Body of pancreas (tissue), 4 donors: Measurements from ENCODE around the gene IDI1. TPM values are rescaled to one million over a fixed set of nuclear protein-coding genes. Genes with fewer than 3 reads are reported as not detected.

Experiments used
- ATAC-seq: fragments of 150-250 bp; one replicate; pipeline ENCODE4 v1.9.1; 2016
- DNase-seq, 4 donors: peaks; one replicate each; pipeline ENCODE4 v3.0.0-alpha.2; 2019
- H3K27ac ChIP-seq, 4 donors: fragments of 200-600 bp; sonication (generic); 1 replicate in 3 of 4; 2 replicates in 1 of 4; pipeline versions ENCODE4 v1.5.1 to v1.6.1; 2016 to 2019; ENCODE audit warnings: mild to moderate bottlenecking in 1 of 4, mixed read lengths in 1 of 4, moderate library complexity in 1 of 4
- H3K27me3 ChIP-seq, 2 donors: fragments of 200-600 bp; sonication (generic); one replicate each; pipeline ENCODE4 v1.6.0; 2016; ENCODE audit warnings: mild to moderate bottlenecking in 1 of 2
- H3K36me3 ChIP-seq, 2 donors: fragments of 200-600 bp; sonication (generic); replicated peaks in 1 of 2; 2 replicates each; pipeline ENCODE4 v1.5.1; 2016; ENCODE audit warnings: low read depth in 2 of 2; ENCODE audit not compliant: insufficient read depth in 1 of 2
- H3K4me1 ChIP-seq: fragments of 200-600 bp; sonication (generic); one replicate; pipeline ENCODE4 v1.6.0; 2016
- H3K4me3 ChIP-seq, 2 donors: fragments of 200-600 bp; sonication (generic); 1 replicate in 1 of 2; 2 replicates in 1 of 2; pipeline ENCODE4 v1.5.1; 2016 to 2019
- H3K9me3 ChIP-seq, 3 donors: fragments of 200-600 bp; sonication (generic); 1 replicate in 2 of 3; 2 replicates in 1 of 3; pipeline ENCODE4 v1.5.1; 2016
- CTCF ChIP-seq, 7 experiments: fragments of 450-650 bp in 4 of 7; fragments of 200-600 bp in 3 of 7; sonication (generic) in 3 of 7; IDR thresholded peaks; one replicate each; pipeline ENCODE4 v1.5.1; 2016 to 2019; ENCODE audit warnings: antibody characterized with exemption in 7 of 7
- POLR2A ChIP-seq, 3 donors: fragments of 450-650 bp; IDR thresholded peaks; one replicate each; pipeline ENCODE4 v1.6.1; 2016; ENCODE audit warnings: antibody characterized with exemption in 3 of 3, mild to moderate bottlenecking in 2 of 3
- WGBS, 2 donors: methylation state at CpG; one replicate each; pipeline ENCODE4 v1.1.5; 2017; 5-methylcytosine and 5-hydroxymethylcytosine counted together
- intact Hi-C: fragments of 100-400 bp; cut with DNase I; formaldehyde crosslinking; loops from one replicate; pipeline ENCODE4 v1.15.1; 2023
- total RNA-seq, 2 donors: library from RNA; depleted of rRNA; stranded (reverse); fragments of >200 nt; gene quantifications; one replicate each; pipeline ENCODE4 v1.1.0, GENCODE V29; 2016

The IDI1 gene
- total RNA-seq, 2 donors from 2014 or later: 15.6 to 20.4 TPM

- Histone ChIP-seq H3K36me3 (peaks cover 1 to 62% of the 10 kb centered on the region in 2 donors), H3K27me3 (no peaks in the 10 kb centered on the region), H3K4me1 (no peaks in the 10 kb centered on the region), H3K4me3 (no peak overlapping the region), H3K9me3 (no peaks in the 10 kb centered on the region), H3K27ac (no peak overlapping the region)
- no peak for TF ChIP-seq CTCF (IDR thresholded peaks at IDR 0.05)
- TF ChIP-seq POLR2A (IDR thresholded peaks at IDR 0.05): no peak
- DNase-seq: no peak
- 99 to 100% methylated on average over 9 of the region's 9 CpGs for WGBS, 2 donors
- ATAC-seq: no peak
- intact Hi-C loops: no loop called here
These were observed 42.3 kb downstream of the IDI1 start for GRCh38 chr10:1006573-1006972.

GRCh38 chr10:1003884-1004670 lies 44.8 kb downstream of the IDI1 start:
- WGBS, 2 donors: 67 to 95% methylated on average over 1 to 9 of the region's 9 CpGs
- TF ChIP-seq CTCF (IDR thresholded peaks at IDR 0.05) (no peak), POLR2A (IDR thresholded peaks at IDR 0.05) (no peak)
- DNase-seq (no peak), ATAC-seq (no peak)
- Histone ChIP-seq H3K4me1 (no peaks in the 10 kb centered on the region), H3K4me3 (no peak overlapping the region), H3K9me3 (no peaks in the 10 kb centered on the region), H3K36me3 (peaks cover 0 to 66% of the 10 kb centered on the region in 2 donors), H3K27me3 (no peaks in the 10 kb centered on the region), H3K27ac (no peak overlapping the region)
- intact Hi-C loops: no loop called here

- 96 to 98% methylated on average over 5 of the region's 5 CpGs for WGBS, 2 donors
- Histone ChIP-seq H3K36me3 (peaks cover 0 to 66% of the 10 kb centered on the region in 2 donors), H3K27ac (no peak overlapping the region), H3K4me3 (no peak overlapping the region), H3K9me3 (no peaks in the 10 kb centered on the region), H3K27me3 (no peaks in the 10 kb centered on the region), H3K4me1 (no peaks in the 10 kb centered on the region)
- TF ChIP-seq CTCF (IDR thresholded peaks at IDR 0.05) (no peak), POLR2A (IDR thresholded peaks at IDR 0.05) (no peak)
- no peak for ATAC-seq
- no peak for DNase-seq
- intact Hi-C loops: no loop called here
These were observed 46.4 kb downstream of the IDI1 start for GRCh38 chr10:1002425-1003006.

GRCh38 chr10:997266-998022 lies 51.5 kb downstream of the IDI1 start:
- no peak overlapping the region for H3K27ac ChIP-seq
- no peaks in the 10 kb centered on the region for H3K27me3 ChIP-seq
- intact Hi-C loops: no loop called here
- DNase-seq: no peak
- 83 to 92% methylated on average over 19 of the region's 19 CpGs for WGBS, 2 donors
- TF ChIP-seq POLR2A (IDR thresholded peaks at IDR 0.05): no peak
- TF ChIP-seq CTCF (IDR thresholded peaks at IDR 0.05): no peak
- H3K9me3 ChIP-seq: no peaks in the 10 kb centered on the region
- H3K36me3 ChIP-seq: peaks cover 4 to 42% of the 10 kb centered on the region in 2 donors
- H3K4me3 ChIP-seq: no peak overlapping the region
- no peak for ATAC-seq
- H3K4me1 ChIP-seq: no peaks in the 10 kb centered on the region
